ENCODE results near the gene TNFRSF1A.

Gene TNFRSF1A

DNA sequence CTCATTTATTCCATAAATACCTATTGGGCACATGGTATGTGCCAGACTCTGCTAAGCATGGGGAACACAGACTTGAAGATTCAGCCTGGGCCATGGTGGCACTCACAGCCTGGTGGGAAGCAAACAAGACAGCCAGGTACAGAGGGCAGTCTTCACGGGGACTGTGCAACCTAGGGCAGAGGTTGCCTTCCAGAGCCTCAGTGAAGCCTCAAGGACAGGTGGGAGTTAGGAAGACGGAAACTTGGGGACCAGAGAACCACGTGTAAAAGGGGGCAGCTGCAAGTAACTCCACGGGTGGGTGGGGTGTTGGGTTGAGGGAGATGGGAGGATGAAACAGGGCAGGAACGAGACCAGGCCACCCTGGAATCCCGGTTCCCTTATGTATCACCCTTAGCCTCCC lies 41.1 kb upstream of the TNFRSF1A start:
- H3K4me2 ChIP-seq (ENCODE audit: low read length) = peak overlapping the region; percentile 91
- no peaks in the 10 kb centered on the region for H3K27me3 ChIP-seq (ENCODE audit: control insufficient read depth, insufficient read depth, low read length)
- no peaks in the 10 kb centered on the region for H3K36me3 ChIP-seq (ENCODE audit: control insufficient read depth, insufficient read depth, low read length)
- H3K27ac ChIP-seq = peak overlapping the region; percentile 93
- TF ChIP-seq, protein P1, sequence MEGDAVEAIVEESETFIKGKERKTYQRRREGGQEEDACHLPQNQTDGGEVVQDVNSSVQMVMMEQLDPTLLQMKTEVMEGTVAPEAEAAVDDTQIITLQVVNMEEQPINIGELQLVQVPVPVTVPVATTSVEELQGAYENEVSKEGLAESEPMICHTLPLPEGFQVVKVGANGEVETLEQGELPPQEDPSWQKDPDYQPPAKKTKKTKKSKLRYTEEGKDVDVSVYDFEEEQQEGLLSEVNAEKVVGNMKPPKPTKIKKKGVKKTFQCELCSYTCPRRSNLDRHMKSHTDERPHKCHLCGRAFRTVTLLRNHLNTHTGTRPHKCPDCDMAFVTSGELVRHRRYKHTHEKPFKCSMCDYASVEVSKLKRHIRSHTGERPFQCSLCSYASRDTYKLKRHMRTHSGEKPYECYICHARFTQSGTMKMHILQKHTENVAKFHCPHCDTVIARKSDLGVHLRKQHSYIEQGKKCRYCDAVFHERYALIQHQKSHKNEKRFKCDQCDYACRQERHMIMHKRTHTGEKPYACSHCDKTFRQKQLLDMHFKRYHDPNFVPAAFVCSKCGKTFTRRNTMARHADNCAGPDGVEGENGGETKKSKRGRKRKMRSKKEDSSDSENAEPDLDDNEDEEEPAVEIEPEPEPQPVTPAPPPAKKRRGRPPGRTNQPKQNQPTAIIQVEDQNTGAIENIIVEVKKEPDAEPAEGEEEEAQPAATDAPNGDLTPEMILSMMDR (IDR thresholded peaks at IDR 0.05) = no peak
- no peak overlapping the region for H3K9ac ChIP-seq
- H2AFZ ChIP-seq = peak overlapping the region; percentile 79
- no peaks in the 10 kb centered on the region for H3K9me3 ChIP-seq (ENCODE audit: control insufficient read depth, low read length)
- H3K4me3 ChIP-seq (ENCODE audit: low read depth, low read length) = peak overlapping the region; percentile 84
- peaks cover 18% of the 10 kb centered on the region for H3K4me1 ChIP-seq
- peaks cover 8% of the 10 kb centered on the region for H3K79me2 ChIP-seq

- no peak overlapping the region for H3K4me2 ChIP-seq (ENCODE audit: low read length)
- H3K79me2 ChIP-seq = peaks cover 8% of the 10 kb centered on the region
- H3K4me1 ChIP-seq = peaks cover 23% of the 10 kb centered on the region
- H3K36me3 ChIP-seq (ENCODE audit: control insufficient read depth, insufficient read depth, low read length) = no peaks in the 10 kb centered on the region
- no peaks in the 10 kb centered on the region for H3K9me3 ChIP-seq (ENCODE audit: control insufficient read depth, low read length)
- H3K9ac ChIP-seq = no peak overlapping the region
- H2AFZ ChIP-seq = no peak overlapping the region
- no peaks in the 10 kb centered on the region for H3K27me3 ChIP-seq (ENCODE audit: control insufficient read depth, insufficient read depth, low read length)
- TF ChIP-seq, protein P1 (IDR thresholded peaks at IDR 0.05) = no peak
- no peak overlapping the region for H3K27ac ChIP-seq
- no peak overlapping the region for H3K4me3 ChIP-seq (ENCODE audit: low read depth, low read length)
These were observed 40.5 kb upstream of the TNFRSF1A start for GRCh38 chr12:6382371-6382770.

GRCh38 chr12:6380141-6381121 lies 38.6 kb upstream of the TNFRSF1A start:
- no peak overlapping the region for H3K4me3 ChIP-seq (ENCODE audit: low read depth, low read length)
- no peaks in the 10 kb centered on the region for H3K27me3 ChIP-seq (ENCODE audit: control insufficient read depth, insufficient read depth, low read length)
- H3K4me1 ChIP-seq = peaks cover 40% of the 10 kb centered on the region
- no peak overlapping the region for H3K27ac ChIP-seq
- no peak overlapping the region for H3K4me2 ChIP-seq (ENCODE audit: low read length)
- no peak overlapping the region for H3K9ac ChIP-seq
- H3K9me3 ChIP-seq (ENCODE audit: control insufficient read depth, low read length) = no peaks in the 10 kb centered on the region
- H3K79me2 ChIP-seq = peaks cover 8% of the 10 kb centered on the region
- no peaks in the 10 kb centered on the region for H3K36me3 ChIP-seq (ENCODE audit: control insufficient read depth, insufficient read depth, low read length)
- TF ChIP-seq, protein P1 (IDR thresholded peaks at IDR 0.05) = no peak
- H2AFZ ChIP-seq = no peak overlapping the region

- Histone ChIP-seq H3K9me3 (ENCODE audit: control insufficient read depth, low read length) (no peaks in the 10 kb centered on the region), H3K9ac (no peak overlapping the region), H3K4me1 (peaks cover 38% of the 10 kb centered on the region), H3K4me2 (ENCODE audit: low read length) (no peak overlapping the region), H3K36me3 (ENCODE audit: control insufficient read depth, insufficient read depth, low read length) (no peaks in the 10 kb centered on the region), H3K4me3 (ENCODE audit: low read depth, low read length) (no peak overlapping the region), H2AFZ (no peak overlapping the region), H3K27me3 (ENCODE audit: control insufficient read depth, insufficient read depth, low read length) (no peaks in the 10 kb centered on the region), H3K27ac (no peak overlapping the region), H3K79me2 (peaks cover 3% of the 10 kb centered on the region)
- TF ChIP-seq, protein P1 (IDR thresholded peaks at IDR 0.05) = no peak
These were observed 37.0 kb upstream of the TNFRSF1A start for GRCh38 chr12:6378709-6379472.
